Occipital lobe (tissue), 1 donor: ENCODE results near the gene OPN1LW. TPM values are rescaled to one million over a fixed set of nuclear protein-coding genes. Genes with fewer than 3 reads are reported as not detected.

ENCODE experiments used
- total RNA-seq: library from RNA; depleted of rRNA; stranded (reverse); fragments of >200 nt; gene quantifications from one replicate; pipeline ENCODE4 v1.2.3, GENCODE V29; 2014

The OPN1LW gene
- total RNA-seq, 1 donor from 2014 or later = not detected

Other genes with a start within 250 kb of the OPN1LW start
- not detected for gene AVPR2, start 239.6 kb upstream of the OPN1LW start, total RNA-seq
- 6.6 TPM for gene ARHGAP4, start 218.0 kb upstream of the OPN1LW start, total RNA-seq
- gene NAA10, start 209.2 kb upstream of the OPN1LW start, total RNA-seq = 17.6 TPM
- gene RENBP, start 199.6 kb upstream of the OPN1LW start, total RNA-seq = 2.8 TPM
- 12.6 TPM for gene HCFC1, start 172.4 kb upstream of the OPN1LW start, total RNA-seq
- 2.7 TPM for gene TMEM187, start 171.5 kb upstream of the OPN1LW start, total RNA-seq
- gene IRAK1, start 124.3 kb upstream of the OPN1LW start, total RNA-seq = 8.7 TPM
- gene MECP2, start 46.5 kb upstream of the OPN1LW start, total RNA-seq = 27.0 TPM
- gene OPN1MW, start 38.4 kb downstream of the OPN1LW start, total RNA-seq = not detected
- not detected for gene OPN1MW2, start 75.5 kb downstream of the OPN1LW start, total RNA-seq
- not detected for gene OPN1MW3, start 113.3 kb downstream of the OPN1LW start, total RNA-seq
- gene TEX28, start 150.9 kb downstream of the OPN1LW start, total RNA-seq = not detected
- 2.5 TPM for gene TKTL1, start 151.6 kb downstream of the OPN1LW start, total RNA-seq
- 73.0 TPM for gene FLNA, start 230.4 kb downstream of the OPN1LW start, total RNA-seq
- gene EMD, start 235.1 kb downstream of the OPN1LW start, total RNA-seq = 17.2 TPM